HG03457 (cell line): ENCODE data around the gene FLT1.

ENCODE experiments used
- ATAC-seq: cut with Tn5 transposase; IDR thresholded peaks from one replicate; pipeline ENCODE4 v1.9.1; 2021; ENCODE audit warnings: moderate number of reproducible peaks; ENCODE audit not compliant: unreplicated experiment

The FLT1 gene

DNA sequence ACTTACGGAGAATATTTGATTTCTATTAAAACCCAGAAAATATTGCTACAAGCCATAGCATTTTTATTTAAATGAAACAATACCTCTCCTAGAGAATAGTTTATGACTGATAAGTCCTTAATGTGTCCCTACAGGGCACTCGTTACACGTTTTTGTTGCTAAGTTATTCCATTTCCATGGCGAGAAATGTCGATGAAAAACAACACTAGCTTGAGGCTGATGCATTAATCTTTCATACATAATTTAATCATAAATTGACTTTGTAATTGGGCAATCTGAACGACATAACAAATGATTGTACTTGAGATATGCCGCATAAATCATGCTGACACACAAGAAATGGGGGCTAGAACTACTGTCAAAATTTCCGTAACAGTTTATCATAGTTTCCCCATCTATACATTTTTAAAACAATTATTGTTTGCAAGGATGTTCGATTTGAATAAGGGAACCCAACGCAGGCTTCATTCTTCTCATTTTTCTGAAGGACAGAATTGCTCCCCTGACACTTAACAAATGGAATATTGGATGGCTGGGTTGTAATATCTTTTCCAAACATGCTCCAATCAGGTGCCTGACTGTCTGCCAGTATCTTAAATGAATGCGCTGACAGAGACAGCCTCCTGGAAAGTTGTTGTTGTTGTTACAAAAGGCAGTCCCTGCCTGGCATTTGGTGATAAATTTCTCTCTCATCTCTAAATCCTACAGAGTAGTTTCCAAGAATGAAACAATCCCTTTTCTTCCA lies 61.9 kb downstream of the FLT1 start:
- no peak for ATAC-seq

DNA sequence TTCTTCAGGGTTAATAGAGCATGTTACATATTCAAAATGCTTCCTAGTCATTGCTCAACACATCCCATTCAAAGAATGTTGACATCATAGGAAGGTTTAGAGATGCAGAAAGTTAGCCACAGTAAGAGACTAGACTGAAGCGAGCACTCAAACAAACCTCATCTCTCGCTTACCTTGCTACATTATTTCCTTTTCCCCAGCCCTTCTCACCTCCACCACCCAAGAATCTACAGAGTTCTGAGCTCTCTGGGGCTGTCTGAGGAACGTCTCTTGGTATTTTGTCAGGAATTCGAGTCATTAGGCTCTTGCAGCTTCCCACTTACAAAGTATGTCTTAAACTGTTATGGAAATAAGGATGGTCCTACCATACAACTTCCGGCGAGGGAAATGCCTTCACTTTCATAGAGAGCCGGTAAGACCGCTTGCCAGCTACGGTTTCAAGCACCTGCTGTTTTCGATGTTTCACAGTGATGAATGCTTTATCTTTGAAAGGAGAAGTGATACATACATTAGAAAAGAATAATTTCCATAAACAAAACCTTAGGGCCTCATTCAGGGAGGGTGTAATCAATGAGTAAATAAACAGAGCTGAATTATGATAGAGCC lies 65.1 kb downstream of the FLT1 start:
- peak; percentile 86 for ATAC-seq

DNA sequence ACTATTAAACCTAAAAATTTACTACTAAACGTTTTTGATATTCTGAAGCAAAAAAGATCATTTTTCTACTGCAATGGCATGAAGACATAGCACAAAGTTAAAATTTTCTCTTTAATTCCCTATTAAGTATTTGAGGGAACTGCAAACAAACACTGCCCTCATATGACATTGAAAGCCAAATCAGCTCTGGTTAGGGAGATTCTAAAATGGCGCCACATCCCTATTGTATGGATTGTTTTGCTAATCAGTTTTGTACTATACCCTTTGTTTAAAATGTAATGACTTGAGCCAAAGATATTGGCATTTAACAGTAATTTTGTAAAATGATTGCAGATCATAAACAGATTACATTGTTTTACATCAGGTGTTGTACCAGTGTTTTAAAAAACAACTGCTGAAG lies 65.8 kb downstream of the FLT1 start:
- ATAC-seq, result no peak

DNA sequence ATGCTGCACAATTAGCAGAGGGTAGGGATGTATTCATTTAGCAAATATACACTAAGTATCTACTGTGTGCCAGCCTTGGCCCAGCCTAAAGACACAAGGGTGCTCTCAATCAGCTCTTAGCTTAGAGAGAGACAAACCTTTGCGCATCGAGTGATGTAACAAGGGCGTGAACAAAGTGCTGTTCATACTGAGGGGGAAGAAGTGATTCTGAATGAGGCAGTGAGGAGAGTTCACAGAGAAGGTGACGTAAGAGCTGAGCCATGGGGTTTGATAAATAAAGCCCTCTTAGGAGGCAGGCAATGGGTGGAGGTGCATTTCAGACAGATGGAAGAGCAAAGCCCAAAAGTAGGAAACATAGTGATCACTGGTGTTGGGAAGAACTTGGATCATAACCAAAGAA lies 68.5 kb downstream of the FLT1 start:
- ATAC-seq, result no peak

DNA sequence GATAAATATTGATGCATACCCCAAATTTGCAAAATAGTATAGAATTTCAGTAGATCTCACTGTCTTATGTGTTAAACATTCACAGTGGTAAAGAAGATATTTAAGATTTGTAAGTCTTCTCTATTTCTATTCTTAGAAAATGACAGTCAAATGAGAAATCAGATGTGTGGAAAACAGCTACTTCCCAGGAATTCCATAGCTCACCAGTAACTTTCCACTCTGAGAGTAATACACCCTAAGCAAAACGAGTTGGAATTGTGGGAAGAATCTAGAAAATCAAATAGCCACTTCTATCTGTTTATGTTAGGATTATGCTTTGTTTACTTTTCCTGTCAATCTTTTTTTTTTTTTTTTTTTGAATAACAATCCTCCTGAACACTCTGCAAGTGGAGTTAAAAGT lies 69.1 kb downstream of the FLT1 start:
- ATAC-seq, result no peak

DNA sequence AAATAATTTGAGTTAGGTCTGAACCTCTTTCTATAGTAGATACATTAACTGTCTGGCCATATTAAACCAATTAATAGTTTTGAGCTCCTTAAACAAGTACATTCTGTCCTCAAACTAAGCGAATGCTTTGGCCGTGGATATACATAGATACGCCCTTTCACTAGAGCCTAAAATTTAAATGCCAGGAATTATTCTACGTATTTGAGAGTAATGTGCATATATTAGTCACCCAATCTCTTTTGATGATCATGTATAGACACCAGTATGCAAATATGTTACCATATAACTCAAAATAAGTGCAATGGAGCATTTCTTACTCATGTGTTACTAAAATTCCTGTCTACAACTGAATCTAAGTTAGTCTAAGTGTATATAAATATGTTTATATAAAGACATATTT lies 70.4 kb downstream of the FLT1 start:
- no peak for ATAC-seq

DNA sequence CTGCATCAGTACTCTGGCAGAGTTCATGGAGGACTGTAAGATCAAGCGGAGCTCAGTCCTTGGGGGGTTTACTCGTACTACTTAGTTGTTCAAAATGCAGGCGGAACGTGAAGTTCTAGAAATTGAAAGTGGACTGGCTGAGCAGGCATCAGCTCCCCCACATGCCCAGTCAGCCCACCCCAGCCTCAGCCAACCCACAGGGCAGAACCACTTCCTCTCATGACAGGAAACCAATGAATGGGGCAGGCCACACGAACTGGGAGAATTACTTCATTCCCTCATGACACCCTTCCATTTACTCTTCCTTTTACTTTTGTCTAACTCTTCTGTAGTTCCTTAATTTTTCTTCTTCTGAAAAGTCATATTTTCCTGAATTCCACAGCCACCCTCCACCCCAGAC lies 71.9 kb downstream of the FLT1 start:
- peak; percentile 67 for ATAC-seq

DNA sequence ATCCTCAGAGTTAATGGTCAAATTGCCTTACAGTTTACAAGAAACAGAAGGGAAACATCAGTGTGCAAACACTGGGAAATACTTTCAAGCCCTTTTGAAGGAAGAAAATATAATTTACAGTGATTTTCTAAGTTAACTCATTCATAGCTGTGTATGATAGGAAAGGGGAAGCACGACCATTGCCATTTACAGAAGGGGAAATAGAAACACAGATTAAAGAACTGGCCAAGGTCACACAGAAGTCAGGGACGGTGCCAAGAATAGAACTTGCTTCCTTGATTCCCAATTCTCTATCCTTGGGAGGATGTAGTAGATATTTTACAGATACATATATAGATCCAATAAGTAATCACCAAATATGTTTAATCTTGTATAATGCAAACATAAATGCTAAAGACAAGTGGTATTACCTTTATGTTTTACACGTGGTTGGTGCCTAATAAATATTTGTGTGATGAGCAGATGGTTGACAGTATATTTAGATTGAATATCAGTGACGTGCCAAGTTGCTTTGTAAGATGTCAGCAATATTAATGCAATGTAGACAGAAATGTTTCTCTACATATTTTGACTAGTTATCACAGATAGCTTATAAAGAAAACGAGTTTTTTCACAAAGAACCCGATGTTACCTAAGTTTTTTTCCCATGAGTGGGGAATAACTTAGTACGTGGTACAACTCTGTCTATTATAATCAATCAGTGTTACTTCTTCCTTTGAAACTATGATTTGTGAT lies 73.1 kb downstream of the FLT1 start:
- ATAC-seq, result no peak

DNA sequence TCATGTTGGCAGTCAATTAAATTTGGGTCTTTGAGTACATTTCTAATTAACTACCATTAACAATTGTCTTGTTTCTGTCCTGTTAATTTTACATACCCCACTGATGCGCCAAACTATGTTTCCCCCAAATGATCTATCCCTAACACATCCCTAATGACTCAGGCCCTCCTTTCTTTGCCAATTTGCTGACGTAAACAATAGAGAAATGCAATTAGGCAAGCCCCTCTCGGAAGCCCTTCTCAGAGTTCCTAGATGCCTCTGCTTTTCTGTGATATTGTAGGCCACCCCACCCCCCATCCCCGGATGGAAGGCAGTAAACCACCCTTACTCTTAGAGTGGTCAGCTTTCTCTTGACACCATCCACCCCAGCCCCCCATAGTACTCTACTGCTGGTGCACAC lies 74.2 kb downstream of the FLT1 start:
- ATAC-seq, result no peak

DNA sequence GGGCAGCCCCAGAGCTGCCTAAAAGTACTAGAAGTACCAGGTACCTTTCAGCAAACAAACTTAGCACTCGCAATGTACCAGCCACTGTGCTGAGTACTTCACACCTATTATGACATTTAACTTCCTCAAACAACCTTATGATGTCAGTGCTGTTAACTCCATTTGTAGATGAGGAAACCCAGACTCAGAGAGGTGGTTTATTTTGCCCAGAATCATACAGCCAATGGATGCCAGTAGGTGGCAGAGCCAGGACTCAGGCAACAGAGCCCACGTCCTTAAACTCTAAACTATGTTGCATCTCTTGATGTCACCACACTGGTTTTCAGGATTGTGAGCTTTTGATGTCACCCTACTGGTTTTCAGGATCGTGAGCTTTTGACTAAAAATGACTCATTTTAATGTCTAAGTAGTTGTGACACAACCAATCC lies 78.9 kb downstream of the FLT1 start:
- no peak for ATAC-seq

DNA sequence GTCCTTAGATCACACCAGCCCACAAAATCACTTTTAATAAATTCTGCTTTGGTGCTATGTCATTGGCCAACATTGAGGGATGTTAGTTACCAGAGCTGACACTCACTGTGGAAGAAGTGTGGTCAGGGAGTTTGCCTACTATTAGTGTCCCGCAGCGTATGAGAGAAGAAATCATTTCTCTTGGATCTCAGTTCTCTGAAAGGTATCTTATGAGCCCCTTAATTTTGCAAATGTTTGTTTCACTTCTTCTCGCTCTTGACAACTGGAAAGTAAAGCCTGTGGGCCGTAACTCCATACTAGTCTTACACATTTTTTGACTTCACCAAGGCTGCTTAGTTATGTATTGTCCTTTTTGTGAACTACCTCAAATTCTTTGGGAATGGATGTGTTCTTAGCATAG lies 80.9 kb downstream of the FLT1 start:
- ATAC-seq, result no peak

DNA sequence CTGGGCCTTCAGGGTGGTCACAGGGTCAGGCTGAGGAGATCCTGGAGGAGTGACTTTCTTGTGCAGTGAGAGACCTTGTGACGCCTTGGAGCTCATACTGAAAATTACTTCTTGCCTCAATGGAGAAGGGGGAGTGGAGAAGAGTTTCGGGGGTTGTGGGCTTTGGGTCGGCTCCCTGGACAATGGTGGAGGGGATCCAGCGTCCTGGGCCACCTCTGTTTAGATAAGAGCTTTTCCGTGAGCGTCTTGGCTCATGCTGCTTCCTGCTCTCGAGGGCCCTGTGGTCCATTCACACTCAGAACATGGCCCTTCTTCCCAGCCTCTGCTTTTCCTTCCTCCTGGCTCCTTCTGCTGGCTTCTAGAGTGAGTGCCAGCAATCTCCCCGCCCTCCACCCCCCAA lies 81.9 kb downstream of the FLT1 start:
- ATAC-seq, result no peak

DNA sequence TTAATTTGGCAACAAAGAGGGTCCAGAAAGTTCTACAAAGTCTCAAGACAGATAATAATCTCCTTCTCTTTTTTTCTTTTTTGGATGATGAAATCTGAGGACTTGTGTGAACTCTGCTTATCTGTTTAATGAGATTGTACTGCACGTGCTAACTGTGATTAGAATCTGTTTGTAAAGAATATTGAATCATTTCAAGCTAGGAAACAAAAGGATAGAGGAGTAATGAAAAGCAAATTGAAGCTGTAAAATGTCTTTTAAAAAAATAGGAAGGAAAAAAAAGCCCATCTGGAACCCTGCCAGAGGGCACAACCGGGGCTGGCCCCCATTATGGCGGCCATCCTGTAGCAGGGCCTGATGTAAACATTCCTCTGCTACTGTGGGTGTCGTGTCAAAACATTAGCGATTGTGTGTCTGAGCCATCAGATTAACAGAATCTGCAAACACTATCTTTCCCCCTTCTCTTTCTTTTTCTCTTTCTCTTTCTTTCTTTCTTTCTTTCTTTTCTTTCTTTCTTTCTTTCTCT lies 83.0 kb downstream of the FLT1 start:
- ATAC-seq, result no peak

DNA sequence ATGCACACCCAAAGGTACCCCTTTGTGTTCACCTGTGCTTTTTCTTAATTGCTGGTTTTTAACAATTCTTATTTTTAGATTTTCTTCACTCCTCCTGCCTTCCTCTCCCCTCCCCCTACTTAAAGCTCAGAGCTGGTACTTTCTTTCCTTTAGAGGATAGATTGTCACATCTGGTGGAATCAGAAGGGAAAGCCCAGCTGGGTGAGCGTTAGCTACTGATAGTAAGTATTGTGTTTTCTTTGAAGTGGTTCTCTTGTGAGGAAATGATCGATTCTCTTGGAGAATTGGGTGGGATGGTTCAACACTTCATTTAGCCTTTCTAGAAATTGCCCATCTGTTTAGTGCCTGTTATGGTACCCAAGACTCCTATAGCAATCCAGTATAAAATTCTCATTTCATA lies 84.8 kb downstream of the FLT1 start:
- no peak for ATAC-seq

DNA sequence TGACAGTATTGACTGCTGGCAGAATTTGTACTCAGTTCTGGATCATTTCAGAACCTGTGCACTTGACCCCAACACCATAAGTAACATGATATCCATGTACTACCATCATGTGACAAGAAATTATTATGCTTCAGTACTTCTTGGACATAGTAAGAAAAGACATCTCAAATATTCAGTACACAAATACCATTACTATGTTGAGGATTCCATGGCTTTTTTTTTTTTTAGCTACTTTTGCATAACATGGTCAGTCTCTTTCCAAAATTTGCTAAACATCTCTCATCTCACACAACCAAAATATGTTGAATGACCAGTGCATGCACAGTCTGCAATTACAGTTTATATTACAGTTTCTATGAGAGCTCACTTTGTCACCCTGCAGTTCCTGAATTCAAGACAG lies 85.3 kb downstream of the FLT1 start:
- no peak for ATAC-seq

DNA sequence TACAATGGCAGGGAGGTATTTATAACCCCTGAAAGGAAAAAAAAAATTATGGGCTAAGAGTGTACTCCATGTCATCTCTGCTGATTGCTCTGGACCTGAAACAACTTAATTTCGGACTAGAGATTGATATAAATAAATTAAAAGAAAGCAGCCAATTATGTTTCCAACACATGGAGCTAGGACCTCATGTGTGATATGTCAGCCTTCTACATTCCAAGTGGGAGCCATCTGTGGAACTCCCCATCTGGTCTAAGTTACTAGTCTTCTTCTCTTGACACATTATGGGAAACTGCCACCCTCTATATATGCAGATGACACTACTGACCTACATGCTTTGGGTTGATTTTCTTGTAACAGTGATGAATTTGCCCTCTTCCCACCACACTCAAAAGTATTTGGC lies 86.1 kb downstream of the FLT1 start:
- ATAC-seq, result no peak

DNA sequence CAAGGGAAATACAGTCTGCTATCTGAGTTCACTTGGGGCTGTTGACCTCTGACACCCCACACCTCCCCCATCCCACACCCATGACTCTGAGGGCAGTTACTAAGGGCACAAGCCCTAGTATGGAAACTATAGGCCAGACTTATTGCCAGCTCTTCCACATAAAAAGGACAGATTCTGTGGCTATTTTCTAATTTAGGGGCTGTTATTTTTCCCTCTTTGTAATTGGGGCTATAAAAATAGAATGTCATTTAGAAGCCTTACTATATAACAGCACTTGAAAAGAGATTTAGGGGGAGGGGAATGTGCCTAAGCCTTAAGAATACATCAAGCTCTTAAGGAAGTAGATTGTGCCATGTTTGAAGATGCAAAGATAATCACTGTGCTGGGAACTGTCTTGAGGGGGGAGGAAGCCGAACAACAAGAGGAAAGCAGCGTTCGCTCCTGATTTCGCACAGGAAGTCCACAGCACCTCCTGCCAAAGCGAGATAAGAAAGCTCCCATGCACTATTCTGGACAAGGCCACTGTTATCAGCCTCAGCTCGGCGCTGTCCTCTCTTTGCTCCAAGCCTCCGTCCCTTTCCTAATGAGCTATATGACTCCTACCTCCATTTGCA lies 86.6 kb downstream of the FLT1 start:
- no peak for ATAC-seq

DNA sequence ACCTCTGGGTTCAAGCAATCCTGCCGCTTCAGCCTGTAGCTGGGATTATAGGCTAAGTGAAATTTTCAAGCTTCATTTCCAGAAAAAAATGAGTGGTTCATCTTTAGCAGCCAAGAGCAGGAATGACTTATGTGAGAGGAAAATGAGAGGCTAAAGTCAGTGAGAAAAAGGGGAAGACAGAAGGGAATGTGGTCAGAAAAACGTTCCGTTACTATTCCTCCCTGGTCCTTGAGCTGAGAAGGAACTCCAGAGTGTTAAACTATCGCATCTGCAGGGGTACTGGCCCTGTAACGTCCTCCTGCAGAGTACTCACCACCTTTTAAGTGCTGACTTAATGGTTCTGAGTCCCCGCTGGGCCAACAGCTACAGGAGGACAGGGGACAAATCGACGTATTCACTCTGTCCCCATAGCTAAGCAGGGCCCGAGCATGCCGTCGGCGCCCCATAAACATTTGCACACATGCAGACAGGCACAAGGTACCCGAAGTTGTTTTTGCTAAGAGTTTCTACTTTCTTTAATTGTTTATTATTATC lies 88.1 kb downstream of the FLT1 start:
- no peak for ATAC-seq

DNA sequence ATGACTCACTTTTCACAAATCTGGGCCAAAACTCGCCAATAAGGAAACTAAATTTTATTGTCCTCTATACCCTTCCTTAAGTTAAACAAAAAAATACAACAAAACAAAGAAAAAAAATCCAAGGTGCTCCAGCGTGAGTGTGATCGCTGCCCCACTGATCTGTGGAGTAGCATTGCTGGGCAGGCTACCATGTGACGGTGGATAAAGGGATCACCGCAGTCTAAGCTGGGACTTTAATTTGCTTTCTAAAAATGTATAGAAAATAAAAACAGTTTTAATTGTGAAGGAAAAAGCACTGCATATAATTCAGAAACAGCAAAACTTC lies 92.9 kb downstream of the FLT1 start:
- no peak for ATAC-seq

DNA sequence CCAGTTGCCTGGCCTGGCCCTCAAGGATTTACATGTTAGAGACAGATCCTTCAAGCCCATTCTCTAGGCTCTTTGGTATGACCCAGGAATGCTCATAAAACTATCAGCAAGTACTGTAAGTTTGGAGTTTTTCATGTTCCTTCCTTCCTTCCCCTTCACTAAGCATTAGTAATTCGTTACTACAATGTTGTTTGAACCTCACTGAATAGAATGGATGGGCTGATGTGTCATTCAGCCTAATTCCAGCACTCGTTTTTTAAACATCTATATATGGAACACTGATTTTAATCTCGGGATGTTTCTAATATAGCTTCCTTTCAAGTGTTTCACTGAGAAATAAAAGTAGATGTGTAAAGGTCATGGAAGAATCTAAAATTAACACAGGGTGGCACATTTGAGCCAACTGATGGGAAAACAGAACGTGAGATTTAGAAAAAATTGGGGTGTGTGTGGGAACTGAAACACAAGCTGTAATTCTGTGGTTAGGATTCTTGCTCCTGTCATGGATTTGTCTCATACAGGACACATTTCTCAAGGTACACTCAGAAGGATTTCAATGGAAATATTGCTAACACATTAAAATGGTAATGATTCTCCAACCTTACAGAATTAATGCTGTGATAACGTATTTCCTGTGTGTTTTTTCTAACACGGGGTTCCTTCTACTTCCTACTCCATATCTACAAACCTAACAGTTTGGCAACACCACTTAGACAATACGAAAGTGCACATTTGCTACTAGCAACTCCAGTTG lies 93.4 kb downstream of the FLT1 start:
- no peak for ATAC-seq

DNA sequence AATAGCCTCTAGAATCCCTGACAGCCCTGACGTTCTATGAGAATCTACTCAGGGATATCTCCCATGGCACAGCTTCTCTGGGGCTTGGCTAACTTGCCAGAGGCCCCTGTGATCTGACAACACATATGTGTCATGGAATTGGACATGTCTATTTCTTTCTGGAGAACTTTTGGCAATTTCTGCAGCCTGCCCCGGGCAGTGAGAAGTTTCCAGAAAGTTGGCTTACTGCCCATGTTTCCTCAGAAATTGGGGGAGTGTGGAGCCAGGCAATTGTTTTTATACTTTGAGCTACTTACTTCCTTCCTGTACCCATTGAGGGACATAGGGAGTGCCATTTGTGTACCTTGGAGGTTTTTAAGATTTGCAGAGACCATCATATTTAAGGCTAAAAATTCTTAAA lies 98.9 kb downstream of the FLT1 start:
- no peak for ATAC-seq
